Effector CD8-positive, alpha-beta T cell (primary cell): Measurements from ENCODE around the gene BET1.

Source experiments
- DNase-seq: peaks from one replicate; lab custom pipeline; 2025; lab: John Stamatoyannopoulos, UW

The BET1 gene

DNA sequence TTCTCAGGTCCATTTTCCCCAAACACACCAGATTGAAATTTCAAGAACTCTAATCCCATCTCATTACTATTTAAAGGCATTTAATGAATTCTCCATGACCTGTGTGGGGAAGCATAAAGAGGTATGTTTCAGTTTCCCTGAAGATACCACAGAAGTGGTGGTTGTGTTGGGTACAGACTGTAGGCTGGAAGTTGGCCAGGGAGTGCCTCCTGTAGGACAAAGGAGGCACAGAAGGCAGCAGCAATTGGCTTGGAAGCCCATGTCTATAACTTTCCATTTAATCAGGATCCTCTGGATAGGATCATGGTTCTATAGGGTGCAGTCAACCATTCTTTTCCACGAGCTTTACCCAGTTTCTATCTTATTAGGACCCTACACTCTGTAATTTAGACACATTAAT is 8.6 kb upstream of the BET1 start:
- no peak for DNase-seq

DNA sequence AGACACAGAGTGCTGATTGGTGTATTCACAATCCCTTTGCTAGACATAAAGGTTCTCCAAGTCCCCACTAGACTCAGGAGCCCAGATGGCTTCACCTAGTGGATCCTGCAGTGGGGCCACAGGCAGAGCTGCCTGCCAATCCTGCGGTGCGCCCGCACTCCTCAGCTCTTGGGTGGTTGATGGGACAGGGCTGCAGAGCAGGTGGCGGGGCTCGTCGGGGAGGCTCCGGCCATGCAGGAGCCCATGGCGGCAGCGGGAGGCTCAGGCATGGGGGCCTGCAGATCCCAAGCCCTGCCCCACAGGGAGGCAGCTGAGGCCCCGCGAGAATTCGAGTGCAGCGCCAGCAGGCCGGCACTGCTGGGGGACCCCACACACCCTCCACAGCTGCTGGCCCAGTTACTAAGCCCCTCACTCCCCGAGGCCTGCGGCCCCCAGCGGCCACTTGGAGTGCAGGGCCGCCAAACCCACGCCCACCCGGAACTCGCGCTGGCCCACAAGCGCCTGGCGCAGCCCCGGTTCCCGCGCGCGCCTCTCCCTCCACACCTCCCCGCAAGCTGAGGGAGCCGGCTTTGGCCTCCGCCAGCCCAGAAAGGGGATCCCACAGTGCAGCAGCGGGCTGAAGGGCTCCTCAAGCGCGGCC is 7.7 kb upstream of the BET1 start:
- DNase-seq = no peak

DNA sequence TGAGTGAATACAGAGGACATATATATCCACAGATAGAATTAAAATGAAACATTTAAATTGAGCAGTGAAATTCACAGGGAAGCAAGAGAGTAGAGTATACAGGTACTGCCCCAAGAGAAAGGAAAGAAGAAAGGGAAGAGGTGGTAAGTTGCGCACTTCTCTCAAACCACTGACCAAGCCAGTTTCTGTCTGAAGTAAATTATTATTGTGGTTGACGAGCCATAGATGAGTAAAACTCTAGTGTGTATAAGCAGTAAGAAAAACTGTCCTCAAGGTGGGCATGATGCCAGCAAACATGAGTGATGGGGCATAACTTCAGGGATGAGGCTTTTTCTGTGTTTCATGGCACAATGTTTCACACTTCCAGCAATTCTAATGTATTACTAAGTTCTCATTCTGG is 4.4 kb upstream of the BET1 start:
- no peak for DNase-seq

DNA sequence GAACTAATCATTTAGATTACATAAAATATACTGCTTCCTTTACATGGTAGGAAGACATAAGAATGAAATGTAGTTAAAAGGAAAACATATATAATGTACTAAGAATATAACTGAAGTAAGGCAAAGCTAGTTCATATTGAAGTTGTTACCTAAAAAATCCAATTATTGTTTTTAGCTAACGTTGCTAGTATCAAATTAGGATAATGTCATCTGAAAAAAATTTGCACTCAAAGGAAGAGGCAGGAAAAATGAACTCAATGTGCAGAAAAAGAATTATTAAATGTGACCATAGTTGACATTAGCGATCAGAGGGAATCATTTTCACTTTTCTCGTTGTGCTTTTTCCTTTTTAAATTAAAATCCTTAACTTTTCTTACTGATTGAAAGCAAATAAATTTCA is 1.6 kb upstream of the BET1 start:
- DNase-seq = no peak

DNA sequence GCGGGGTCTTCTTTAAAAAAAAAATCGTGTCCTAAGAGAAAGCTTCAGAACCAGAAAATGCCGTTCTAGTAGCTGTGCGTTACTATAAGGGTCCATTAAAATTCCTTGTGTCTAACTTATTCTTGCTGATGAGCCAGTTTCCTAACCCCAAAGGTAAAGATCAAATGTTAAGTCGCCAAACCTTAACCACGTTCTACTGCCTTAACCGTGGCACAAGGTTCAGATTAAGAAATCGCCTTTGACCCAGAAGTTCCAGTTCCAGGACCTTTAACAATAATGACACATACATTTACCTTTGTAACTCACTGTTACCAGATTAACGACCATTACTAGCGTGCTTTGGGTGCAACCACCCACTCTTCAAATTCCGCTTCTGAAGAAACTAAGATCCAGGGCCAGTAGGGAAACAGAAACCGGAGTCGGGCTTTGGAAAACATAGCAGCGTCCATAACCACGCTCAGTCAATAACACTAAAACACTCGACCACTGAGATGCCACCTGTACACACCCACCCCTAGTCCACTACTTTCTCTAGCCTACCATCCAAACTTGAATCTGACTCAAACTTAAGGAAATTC is 620 bp downstream of the BET1 start:
- no peak for DNase-seq

DNA sequence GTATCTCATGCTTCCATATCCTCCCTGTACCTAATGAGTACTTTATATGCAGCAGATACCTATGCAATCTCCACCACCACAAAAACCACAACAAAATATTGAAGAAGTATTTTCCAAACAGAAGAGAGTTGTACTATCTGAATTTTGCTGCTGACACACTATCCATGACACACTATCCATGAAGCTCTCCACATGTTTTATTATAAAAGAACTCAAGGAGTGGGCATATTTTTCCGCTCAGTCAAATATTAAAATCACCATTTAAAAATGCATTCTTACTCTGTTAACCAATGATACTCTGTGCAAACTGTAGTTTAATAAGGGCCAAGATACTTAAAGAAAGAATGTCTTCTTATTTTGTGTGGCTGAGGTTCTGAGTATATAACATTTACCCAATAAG is 2.8 kb downstream of the BET1 start:
- no peak for DNase-seq

DNA sequence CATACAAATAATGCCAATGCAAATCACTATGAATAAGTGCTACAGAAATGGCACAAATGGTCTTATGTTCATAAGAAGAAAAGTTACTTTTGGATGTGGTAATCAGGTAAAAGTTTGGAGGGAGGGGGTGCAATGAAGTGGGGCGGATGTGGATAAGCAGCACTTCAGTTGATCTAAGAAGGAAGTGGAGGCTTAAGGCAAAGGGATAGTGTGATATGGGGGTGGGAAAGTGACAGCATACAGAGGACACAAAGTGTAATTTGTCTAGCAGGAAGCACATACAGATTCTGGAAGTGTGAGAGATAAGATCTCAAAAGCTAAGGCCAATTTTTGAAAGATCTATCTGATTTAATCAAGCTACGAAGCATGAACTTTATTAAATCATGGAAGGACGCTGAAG is 6.3 kb downstream of the BET1 start:
- no peak for DNase-seq

DNA sequence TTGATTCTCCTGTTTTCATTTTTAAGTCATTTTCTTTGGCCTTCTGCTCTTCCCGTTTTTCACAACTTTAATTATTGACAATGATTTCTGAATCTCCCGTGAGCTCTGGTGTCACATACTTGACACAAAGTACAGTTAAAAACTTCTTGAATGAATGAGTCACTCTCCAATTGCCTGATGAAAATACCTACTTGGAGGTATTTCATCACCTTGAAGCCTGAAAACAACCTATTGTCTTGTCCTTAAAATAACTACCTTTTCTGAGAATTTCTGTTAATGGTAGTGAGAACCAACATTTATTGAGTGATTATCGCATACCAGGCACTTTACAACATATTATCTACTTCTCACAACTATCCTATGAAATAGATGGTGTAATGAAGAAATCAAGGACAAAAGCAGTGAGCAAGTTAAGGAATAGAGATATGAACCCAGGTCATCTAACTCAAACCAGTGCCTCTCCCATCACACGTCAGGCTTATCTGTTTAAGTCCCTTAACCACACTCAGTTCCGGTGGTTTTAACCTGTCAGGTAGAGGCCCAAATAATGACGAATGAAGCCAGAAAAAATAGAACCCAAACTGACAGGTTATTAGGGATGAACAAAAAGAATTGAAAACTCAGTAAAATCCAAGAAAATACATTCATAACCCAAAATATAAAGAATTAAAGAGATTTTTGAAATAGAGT is 11.6 kb downstream of the BET1 start:
- DNase-seq = no peak

DNA sequence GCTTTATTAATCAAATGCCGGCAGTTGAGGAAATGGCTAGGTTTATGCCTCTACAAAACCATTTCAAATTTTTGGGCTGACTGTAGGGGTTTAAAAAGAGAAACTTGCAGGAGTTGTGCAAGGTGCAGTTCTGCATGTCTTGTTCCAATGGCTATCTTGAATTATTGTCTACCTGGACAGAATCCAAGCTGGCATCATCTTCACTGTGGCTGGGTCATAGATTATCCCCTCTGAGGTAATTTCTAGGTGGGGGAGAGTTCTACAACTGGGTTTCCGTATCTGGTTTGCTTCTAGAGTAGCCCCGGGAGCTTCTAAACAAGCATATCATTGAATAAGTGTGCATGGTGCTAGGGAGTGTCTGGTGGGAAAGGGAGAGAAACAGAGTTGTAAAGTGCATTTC is 16.9 kb downstream of the BET1 start:
- no peak for DNase-seq

DNA sequence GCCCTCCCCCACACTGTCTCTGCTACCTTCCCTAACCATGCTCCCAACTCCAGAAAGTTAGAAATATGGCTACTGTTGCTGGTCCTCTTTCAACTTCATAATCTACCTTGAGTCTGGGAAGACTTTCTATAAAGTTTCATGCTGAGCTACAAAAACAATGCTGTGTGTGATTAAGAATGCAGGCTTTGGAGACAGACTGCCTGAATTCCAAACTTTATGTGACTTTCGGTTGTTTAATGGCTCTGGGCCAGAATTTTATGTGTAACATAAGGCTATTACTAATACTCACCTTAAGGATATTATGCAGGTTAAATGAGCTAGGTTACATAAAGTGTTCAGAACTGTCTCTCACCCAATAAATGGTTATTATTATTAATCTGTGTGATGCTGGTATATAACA is 19.1 kb downstream of the BET1 start:
- DNase-seq = no peak

DNA sequence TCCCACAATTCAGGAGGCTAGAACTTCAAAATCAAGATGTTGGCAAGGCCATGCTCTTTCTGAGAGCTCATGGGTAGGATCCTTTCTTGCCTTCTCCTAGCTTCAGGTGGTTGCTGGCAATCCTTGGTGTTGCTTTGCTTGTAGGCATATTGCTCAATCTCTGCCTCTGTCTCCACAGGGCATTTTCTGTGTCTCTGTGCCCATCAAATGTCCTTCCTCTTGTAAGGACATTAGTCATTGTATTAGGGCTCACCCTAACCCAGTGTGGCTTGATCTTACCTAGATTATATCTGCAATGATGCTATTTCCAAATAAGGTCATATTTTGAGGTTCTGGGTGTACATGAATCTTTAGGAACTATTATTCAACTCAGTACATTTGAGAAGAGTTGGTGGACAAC is 20.1 kb downstream of the BET1 start:
- no peak for DNase-seq

DNA sequence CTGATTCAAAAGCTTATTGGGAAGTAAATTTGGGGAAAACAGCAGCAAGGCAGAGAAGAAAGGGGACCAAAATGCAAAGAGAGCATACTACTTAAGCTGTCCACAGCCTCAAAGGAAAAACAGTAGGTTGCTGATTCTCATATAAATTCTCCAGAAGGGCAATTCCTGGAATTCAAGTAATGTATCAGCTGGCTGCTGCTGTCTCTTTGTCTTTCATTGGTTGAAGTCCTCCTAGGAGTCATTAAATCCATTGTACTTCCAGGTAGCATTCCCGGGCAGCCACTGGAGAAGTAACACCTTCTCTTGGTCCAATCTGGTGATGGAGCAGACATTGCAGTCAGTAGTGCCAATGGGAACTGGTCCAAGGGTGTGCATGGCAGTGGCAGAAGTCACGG is 22.7 kb downstream of the BET1 start:
- DNase-seq = no peak

DNA sequence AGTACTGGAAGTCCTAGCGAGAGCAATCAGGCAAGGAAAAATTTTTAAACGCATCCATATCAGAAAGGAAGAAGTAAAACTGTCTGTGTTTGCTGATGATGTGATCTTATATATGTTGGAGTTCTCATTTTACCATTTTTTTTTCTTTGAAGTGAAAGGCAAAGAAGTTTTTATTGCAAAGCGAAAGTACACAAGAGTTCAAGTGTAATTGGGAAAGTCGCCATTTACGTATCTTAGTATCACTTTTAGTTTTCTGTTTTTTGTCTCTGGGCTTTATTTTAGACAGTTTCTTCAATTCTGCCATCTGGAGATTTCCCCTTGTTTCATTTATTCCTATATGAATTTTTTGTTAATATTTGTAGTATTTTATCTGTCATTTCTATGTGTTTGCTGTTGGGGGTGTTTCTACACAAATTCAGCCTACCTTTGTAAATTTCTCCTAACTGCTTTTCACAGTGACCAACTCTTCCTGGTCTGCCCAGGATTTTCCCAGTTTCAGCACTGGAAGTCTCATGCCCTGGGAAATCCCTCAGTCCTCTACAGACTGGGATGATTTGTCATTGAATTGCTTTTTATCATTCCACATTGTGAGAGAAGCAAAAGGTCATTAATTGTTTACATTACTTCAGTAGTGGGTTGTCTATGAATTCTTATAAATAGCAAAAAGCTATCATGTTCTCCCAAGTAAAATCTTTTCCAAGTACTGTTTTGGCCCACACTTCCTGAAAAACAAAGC is 23.2 kb downstream of the BET1 start:
- DNase-seq = no peak

DNA sequence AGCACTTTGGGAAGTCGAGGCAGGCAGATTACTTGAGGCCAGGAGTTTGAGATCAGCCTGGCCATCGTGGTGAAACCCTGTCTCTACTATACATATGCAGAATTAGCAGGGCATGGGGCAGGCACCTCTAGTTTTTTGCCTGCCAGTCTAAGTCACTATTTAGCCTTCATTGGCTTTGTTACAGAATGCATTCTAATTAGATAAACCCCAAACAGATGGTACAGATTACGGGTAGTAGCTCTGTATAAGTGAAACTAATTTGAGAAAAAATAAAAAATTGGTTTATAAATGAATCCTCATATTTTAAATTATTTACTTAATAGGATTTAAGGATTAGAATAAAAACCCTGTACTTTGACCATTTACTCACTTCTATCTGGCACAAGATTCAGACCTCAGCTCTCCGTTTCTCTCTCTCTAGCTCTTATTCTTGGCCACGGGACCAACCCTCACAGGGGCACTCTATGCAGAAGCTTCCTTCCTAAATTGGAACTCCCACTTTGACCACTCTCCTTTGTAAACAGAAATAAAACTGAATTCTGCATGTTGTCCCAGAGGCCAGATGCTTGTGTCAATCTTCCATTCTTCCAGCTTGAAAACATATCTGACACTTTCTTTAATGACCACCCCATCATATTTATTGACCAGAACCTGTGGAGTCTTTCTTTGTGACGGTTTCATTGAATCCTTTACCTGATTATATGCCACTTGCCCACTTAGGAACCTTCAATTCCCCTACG is 26.8 kb downstream of the BET1 start:
- DNase-seq = no peak

DNA sequence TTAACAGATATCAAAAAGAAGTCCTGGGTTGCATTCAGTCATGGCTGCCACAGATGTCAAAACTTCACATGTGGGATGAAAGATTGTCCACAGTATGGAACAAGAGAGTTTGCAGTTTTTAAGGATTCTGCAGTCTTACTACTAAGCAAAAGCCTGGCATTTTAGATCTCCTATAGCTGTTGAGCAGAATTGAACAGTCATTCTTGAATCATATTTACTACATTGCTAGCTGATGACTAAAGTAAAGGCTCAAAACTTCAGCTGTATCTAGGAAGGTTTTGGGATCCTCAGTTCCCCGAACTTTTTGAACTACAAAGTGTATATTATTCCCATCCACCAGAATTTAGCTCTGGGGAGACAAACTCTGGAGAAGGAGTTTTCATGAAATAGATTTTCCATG is 31.0 kb downstream of the BET1 start:
- DNase-seq = no peak

DNA sequence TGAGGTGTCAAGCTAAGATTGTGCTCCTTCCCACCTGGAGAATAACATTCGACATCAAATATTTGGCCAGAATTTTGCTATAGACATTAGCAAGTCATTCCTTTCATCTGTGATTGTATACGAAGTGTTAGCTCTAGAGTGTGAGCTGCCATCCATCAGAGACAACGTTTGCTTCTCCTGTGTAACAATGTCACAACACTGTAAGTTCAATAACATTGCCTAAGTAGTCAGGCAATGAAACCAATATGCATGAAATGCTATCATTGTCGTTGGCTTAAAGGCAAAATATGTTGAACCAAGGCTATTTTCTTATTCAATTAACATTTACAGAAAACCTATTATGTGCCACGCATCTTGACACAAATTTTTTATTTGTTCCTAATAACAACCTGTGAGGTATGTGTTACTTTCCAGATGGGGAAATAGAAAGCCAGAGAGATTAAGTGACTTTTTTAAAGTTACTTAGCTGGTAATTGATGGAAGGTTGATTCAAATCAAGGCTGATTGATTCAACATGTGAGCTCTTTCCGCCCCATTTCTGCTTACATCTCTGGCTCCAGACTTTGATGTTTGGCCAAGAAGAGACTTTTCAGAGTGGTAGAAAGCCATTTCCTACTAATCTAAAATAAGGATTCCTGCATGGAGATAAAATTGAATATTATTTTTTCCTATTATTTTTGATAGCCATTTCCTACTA is 32.0 kb downstream of the BET1 start:
- DNase-seq = no peak

DNA sequence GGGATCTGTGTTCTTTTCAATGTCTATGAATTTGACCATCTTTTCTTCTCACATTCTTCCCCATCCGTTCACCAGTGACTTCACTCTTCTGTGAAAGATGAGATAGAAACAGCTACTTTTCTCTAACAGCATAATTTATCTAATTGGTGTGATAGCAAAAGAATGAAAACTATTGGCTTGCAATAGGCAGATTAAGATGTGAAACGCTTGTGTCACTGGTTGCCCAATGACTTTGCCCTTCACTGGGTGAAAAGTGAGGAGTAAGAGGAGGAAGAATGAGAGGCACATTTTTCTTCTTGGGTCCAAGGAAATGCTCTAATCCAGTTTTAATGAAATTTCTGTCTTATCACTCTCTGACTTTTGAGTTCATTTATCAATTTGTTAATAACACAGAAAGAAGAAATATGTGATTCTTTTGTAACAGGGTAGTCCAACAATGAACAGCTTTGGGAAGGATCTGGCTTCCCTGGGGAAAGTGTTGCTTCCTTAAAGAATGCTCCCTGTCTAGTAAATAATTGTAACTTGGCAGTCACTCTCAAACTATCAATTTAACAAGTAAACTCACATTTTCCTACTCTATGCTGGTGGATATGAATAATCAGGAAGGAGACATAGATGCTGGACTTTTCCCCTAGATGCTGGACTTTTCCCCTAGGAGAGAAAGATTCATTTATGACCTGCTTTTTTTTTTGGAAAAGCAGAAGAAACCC is 35.1 kb downstream of the BET1 start:
- DNase-seq = no peak

DNA sequence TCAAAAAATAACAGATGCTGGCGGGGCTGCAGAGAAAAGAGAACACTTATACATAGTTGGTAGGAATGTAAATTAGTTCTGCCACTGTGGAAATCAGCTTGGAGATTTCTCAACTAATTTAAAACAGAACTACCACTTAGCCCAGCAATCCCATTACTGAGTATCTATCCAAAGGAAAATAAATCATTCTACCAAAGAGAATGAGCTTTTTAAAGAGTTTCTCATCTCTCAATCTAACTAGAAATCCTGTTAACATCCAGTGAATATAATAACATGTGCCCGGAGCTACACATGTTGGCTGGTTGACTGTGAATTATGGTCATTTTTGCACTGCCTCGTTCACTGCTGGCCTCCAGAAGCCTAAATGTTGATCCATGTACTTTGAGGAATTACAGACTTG is 39.3 kb downstream of the BET1 start:
- no peak for DNase-seq

DNA sequence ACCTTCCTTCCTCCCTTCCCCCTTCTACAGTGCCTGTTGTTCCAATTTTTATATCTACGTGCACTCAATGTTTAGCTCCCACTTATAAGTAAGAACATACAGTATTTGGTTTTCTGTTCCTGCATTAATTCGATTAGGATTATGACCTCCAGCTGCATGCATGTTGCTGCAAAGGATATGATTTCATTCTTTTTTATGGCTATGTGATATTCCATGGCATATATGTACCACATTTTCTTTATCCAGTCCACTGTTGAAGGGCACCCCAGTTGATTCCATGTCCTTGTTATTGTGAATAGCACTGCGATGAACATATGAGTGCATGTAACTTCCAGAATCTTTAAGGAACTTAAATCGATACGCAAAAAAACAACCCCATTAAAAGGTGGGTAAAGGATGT is 39.9 kb downstream of the BET1 start:
- DNase-seq = no peak

DNA sequence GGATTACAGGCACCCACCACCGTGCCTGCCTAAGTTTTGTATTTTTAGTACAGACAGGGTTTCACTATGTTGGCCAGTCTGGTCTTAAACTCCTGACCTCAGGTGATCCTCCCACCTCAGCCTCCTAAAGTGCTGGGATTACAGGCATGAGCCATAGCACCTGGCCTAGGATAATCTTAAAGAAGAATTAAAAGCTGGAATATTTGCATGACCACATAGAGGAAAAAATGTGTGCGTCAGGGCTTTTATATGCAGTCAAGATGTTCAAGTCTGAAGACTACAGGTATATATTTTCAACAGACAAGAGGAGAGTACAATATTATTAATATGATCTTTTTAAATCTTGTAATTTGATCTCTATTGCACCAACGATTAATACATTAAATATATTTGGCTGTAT is 43.2 kb downstream of the BET1 start:
- DNase-seq = no peak

DNA sequence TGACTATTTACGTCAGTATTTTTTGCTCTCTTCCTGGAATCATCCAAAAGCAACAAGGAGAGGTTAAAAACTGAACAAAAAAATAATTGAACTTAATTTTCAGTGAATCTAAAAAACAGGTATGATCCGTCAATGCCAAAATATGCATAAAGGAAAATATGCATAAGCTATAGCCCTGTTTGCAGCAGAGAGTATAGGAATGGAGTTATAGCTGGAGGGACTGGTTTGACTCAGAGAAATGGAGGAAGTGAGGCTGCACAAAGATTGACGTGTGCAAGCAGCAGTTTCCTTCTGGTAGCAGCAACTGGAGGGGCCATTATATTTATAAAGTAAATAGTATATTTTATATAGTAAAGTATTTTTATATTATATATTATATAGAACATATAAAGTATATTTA is 45.5 kb downstream of the BET1 start:
- no peak for DNase-seq
